ENCODE measurements around the gene PRR12.

Gene PRR12, protein sequence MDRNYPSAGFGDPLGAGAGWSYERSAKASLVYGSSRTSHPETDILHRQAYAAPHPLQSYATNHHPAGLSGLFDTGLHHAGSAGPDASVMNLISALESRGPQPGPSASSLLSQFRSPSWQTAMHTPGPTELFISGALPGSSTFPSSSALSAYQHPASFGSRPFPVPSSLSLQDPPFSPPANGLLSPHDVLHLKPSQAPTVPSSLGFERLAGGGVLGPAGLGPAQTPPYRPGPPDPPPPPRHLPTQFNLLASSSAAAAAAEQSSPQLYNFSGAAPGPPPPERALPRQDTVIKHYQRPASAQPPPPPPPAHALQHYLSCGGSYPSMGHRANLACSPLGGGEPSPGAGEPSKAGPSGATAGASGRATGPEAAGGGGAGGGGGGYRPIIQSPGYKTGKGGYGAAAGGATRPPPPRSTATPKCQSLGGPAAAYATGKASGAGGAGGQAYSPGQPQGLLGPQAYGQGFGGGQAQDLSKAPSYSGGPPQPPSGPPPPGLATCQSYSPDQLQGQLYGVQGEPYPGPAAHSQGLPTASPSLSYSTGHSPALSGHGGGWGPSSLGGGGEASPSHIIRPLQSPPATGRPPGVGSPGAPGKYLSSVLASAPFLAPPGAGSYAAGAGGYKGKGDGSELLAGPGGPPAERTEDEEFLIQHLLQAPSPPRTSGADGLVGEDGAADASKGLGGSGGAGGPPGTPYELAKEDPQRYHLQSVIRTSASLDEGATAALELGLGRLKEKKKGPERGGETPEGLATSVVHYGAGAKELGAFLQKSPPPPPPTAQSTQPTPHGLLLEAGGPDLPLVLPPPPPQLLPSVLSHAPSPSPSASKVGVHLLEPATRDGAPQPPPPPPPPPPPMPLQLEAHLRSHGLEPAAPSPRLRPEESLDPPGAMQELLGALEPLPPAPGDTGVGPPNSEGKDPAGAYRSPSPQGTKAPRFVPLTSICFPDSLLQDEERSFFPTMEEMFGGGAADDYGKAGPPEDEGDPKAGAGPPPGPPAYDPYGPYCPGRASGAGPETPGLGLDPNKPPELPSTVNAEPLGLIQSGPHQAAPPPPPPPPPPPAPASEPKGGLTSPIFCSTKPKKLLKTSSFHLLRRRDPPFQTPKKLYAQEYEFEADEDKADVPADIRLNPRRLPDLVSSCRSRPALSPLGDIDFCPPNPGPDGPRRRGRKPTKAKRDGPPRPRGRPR (N-terminal part only)

DNA sequence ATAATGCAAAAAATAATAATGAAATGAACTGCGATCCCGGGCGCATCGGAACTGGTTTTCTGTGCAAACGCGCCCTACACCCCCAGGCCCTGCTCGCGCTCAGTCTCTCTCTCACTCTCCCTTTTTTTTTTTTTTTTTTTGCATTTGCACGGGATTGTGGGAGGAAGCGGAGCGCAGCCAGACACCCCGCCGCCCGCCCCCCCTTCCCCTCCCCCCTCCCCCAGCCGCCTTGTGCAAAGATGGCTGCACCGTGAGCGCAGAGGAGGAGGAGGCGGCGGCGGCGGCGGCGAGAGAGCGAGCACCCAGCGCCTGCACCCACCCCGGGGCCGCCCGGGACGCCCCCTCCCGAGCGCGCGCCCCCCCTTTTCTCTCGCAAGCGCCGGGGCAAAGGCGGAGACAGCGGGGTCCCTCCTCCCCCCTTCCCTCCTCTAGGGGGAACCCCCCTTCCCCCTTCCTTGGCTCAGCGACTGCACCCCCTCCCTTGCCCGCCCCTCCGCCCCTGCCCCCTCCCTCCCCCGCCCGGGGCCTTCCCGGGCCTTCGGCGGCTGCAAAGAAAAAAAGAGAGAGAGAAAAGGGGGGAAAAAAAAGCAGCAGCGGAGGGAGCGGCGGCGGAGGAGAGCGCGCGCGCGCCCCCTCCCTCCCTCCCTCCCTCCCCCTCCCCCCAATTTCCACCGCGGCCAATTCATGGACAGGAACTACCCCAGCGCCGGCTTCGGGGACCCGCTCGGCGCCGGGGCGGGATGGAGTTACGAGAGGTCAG is at the start of gene PRR12:
PRR12 (plus strand) TSS at position 212 of the 760 bp plus-strand sequence; CDS start at position 685, 473 bp downstream.
- Histone ChIP-seq H3K9ac (ENCODE audit: low read depth, low read length) (peak within 1 kb of the TSS; percentile 89), H3K4me1 (ENCODE audit: insufficient read depth, low read length) (peaks cover 7% of the 10 kb centered on the region; the same call in 1 of the 2 replicates), H3K9me3 (ENCODE audit: control insufficient read depth, insufficient read depth, low read length) (no peaks in the 10 kb centered on the region), H3K36me3 (ENCODE audit: insufficient read depth, low read length) (no peaks in the 10 kb centered on the region)

DNA sequence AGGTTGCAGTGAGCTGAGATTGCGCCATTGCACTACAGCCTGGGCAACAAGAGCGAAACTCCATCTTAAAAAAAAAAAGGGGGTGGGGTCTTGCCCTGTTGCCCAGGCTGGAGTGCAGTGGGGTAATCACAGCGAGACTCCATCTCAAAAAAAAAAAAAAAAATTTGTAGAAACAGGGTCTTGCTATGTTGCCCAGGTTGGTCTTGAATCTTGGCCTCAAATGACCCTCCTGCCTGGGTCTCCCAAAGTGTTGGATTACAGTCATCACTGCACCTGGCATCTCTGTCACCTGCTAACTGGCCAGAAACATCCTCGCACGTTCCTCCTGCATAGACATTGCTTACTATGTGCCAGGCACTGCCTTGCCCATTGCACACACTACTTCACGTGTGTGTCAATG is 49.1 kb upstream of the PRR12 start:
- Histone ChIP-seq H3K36me3 (ENCODE audit: insufficient read depth, low read length) (no peaks in the 10 kb centered on the region), H3K9me3 (ENCODE audit: control insufficient read depth, insufficient read depth, low read length) (no peaks in the 10 kb centered on the region), H3K4me1 (ENCODE audit: insufficient read depth, low read length) (peaks cover 3% of the 10 kb centered on the region; the same call in 1 of the 2 replicates), H3K9ac (ENCODE audit: low read depth, low read length) (no peak overlapping the region)

DNA sequence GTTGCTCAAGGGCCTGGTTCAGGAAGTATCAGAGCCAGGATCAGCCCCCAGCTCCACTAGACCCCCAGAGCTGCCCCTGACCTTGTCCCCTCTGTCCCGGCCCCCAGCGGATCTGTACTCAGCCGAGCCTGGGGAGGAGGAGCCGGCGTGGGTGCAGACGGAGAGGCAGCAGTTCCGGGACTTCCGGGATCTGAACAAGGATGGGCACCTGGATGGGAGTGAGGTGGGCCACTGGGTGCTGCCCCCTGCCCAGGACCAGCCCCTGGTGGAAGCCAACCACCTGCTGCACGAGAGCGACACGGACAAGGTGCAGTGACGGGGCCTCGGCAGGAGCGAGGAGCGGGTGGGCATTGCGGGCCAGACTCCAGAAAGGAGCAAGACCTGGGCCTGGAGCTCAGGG is 48.5 kb upstream of the PRR12 start:
- H3K9ac ChIP-seq (ENCODE audit: low read depth, low read length), result no peak overlapping the region
- H3K4me1 ChIP-seq (ENCODE audit: insufficient read depth, low read length), result peaks cover 3% of the 10 kb centered on the region; the same call in 1 of the 2 replicates
- H3K9me3 ChIP-seq (ENCODE audit: control insufficient read depth, insufficient read depth, low read length), result no peaks in the 10 kb centered on the region
- no peaks in the 10 kb centered on the region for H3K36me3 ChIP-seq (ENCODE audit: insufficient read depth, low read length)

DNA sequence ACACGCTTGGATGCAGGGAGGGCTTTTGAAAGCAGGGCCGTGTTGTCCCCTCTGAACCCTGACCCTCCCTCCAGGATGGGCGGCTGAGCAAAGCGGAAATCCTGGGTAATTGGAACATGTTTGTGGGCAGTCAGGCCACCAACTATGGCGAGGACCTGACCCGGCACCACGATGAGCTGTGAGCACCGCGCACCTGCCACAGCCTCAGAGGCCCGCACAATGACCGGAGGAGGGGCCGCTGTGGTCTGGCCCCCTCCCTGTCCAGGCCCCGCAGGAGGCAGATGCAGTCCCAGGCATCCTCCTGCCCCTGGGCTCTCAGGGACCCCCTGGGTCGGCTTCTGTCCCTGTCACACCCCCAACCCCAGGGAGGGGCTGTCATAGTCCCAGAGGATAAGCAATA is 48.0 kb upstream of the PRR12 start:
- Histone ChIP-seq H3K4me1 (ENCODE audit: insufficient read depth, low read length) (peaks cover 3% of the 10 kb centered on the region; the same call in 1 of the 2 replicates), H3K36me3 (ENCODE audit: insufficient read depth, low read length) (no peaks in the 10 kb centered on the region), H3K9ac (ENCODE audit: low read depth, low read length) (no peak overlapping the region), H3K9me3 (ENCODE audit: control insufficient read depth, insufficient read depth, low read length) (no peaks in the 10 kb centered on the region)

DNA sequence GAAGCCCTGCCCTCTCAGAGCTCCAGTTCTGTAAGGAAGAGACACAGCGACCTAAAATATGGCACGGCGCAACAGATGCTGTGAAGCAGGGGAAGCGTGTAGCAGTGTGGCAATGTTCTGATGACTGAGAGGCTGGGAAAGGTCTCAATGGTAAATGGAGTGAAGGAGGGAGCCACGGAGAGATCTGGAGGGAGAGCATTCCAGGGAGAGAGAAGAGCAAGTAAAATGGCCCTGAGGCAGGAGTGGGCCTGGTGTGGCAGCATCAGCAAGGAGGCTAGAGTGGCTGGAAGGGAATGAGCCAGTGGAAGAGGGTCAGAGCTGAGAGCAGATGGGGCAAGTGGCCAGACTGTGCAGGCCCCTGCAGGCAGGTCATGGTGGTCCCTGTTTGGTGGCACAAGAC is 46.8 kb upstream of the PRR12 start:
- Histone ChIP-seq H3K9ac (ENCODE audit: low read depth, low read length) (no peak overlapping the region), H3K9me3 (ENCODE audit: control insufficient read depth, insufficient read depth, low read length) (no peaks in the 10 kb centered on the region), H3K4me1 (ENCODE audit: insufficient read depth, low read length) (peaks cover 3% of the 10 kb centered on the region; the same call in 1 of the 2 replicates), H3K36me3 (ENCODE audit: insufficient read depth, low read length) (no peaks in the 10 kb centered on the region)

DNA sequence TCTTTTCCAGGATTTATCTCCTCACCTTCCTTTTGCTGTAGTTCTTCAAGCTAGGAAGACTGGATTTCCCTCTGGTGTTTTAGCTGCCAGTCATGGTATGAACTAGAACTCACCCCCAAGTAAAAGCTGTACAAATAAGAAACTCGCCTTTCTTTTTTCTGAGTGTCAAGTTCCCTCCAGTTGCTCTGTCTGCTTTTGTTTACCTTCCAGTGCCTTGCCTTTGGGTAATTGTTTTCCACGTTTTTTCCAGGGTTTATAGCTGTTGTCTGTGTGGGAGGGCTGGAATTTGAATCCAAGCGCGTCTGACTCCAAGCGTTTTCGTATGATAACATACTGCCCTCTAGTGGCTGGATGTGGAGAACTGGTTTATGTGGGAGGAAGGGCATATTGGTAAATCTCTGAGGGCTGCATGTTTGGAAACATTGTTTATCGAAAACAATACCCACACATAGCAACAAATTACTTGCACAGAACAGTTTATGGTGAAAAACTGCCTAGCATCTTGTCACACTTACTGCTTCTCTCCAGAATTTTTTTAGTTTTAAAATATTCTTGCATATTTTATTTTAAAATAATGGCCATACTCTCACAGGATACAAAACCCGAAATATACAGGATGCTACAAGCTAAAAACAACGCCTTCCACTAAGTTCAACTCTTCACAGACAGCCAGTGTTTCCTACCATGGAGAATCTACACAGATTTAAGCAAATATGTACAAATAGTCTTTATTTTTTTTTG is 44.0 kb upstream of the PRR12 start:
- Histone ChIP-seq H3K9ac (ENCODE audit: low read depth, low read length) (peak overlapping the region; percentile 17; the same call in 1 of the 2 replicates), H3K4me1 (ENCODE audit: insufficient read depth, low read length) (peaks cover 3% of the 10 kb centered on the region; the same call in 1 of the 2 replicates), H3K9me3 (ENCODE audit: control insufficient read depth, insufficient read depth, low read length) (no peaks in the 10 kb centered on the region), H3K36me3 (ENCODE audit: insufficient read depth, low read length) (no peaks in the 10 kb centered on the region)

DNA sequence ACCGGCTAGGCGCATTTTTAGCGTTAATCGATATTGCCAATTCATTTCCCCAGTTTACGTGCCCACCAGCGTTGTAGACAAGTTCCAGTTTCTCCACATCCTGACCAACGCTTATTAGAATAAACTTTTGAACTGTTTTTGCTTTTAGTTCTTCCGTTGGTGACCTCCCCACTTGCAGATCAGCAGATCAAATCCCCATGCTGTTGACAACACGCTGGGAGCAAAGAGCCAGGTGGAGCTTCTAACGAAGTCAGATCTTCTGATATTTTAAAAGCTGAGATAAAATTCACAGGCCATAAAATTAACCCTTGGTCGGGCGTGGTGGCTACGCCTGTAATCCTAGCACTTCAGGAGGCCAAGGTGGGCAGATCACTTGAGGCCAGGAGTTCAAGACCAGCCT is 41.9 kb upstream of the PRR12 start:
- no peaks in the 10 kb centered on the region for H3K9me3 ChIP-seq (ENCODE audit: control insufficient read depth, insufficient read depth, low read length)
- H3K4me1 ChIP-seq (ENCODE audit: insufficient read depth, low read length), result peaks cover 3% of the 10 kb centered on the region; the same call in 1 of the 2 replicates
- H3K9ac ChIP-seq (ENCODE audit: low read depth, low read length), result no peak overlapping the region
- H3K36me3 ChIP-seq (ENCODE audit: insufficient read depth, low read length), result no peaks in the 10 kb centered on the region

DNA sequence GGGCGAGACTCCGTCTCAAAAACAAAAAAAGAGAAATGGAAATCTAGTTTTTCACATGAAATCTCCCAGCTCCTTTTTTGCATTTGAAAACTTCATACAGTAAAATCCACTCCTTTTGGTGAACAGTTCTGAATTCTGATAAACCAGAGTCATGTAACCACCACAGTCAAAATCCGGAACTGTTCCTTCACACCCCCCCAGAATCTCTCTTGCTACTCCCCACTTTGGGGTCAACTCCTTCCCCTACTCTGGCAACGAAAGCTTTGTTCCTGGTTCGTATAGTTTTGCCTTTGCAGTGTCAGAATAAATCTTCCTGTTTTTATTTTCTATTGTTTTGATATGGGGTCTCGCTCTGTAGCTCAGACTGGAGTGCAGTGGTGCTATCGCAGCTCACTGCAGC is 39.5 kb upstream of the PRR12 start:
- Histone ChIP-seq H3K9ac (ENCODE audit: low read depth, low read length) (no peak overlapping the region), H3K36me3 (ENCODE audit: insufficient read depth, low read length) (no peaks in the 10 kb centered on the region), H3K4me1 (ENCODE audit: insufficient read depth, low read length) (peaks cover 3% of the 10 kb centered on the region; the same call in 1 of the 2 replicates), H3K9me3 (ENCODE audit: control insufficient read depth, insufficient read depth, low read length) (no peaks in the 10 kb centered on the region)

DNA sequence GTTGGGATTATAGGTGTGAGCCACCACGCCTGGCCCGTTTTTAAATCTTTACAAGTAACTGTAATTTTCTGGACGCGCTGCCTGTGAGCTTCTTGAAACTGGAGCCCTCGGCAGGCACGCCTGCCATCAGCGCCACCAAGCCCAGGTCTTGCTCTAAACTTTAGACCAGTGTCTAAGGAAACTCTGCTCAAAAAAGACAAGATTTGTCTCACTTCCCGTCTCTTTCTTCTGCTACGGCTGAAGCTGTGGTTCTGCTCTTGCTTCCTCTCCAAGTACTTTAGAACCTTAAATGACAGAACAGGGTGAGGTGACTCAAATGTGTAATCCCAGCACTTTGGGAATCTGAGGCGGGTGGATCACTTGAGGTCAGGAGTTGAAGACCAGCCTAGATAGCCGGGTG is 38.2 kb upstream of the PRR12 start:
- Histone ChIP-seq H3K9ac (ENCODE audit: low read depth, low read length) (no peak overlapping the region), H3K9me3 (ENCODE audit: control insufficient read depth, insufficient read depth, low read length) (no peaks in the 10 kb centered on the region), H3K36me3 (ENCODE audit: insufficient read depth, low read length) (no peaks in the 10 kb centered on the region), H3K4me1 (ENCODE audit: insufficient read depth, low read length) (no peaks in the 10 kb centered on the region; the same call in 1 of the 2 replicates)

DNA sequence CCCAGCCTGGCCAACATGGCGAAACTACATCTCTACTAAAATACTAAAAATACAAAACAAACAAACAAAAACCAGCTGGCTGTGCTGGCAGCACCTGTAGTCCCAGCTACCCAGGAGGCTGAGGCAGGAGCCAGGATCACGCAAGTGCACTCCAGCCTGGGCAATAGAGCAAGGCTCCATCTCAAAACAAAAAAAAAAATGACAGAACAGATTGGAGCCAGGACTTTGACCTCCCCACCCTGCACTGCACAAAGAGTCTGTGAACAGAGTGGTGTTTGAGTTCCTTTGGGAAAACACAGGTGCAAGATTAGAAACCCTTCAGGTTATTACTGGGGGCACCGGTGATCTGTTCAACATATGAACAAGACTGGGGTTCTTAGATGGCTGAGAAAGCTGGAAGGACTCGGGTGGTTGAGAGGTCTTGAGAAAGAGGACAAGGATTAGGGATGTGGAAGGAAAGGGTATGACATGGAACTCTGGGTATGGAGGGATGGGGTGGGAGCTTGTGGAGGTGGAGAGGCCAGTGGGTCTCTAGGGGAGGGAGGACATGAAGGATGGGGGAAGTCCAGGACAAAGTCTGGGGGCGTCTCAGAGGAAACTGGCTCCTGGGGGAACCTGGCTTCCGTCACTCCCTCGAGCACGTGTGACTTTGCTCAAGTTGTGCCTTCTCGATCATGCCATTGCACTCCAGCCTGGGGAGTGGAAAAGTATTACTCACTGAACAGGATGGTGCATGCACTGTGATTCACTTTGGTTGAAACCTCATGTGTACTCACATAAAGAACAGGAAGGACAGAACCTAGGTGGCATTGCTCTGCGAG is 37.3 kb upstream of the PRR12 start:
- Histone ChIP-seq H3K9me3 (ENCODE audit: control insufficient read depth, insufficient read depth, low read length) (no peaks in the 10 kb centered on the region), H3K4me1 (ENCODE audit: insufficient read depth, low read length) (no peaks in the 10 kb centered on the region; the same call in 1 of the 2 replicates), H3K36me3 (ENCODE audit: insufficient read depth, low read length) (0 out of 2 replicates have a peak, but pooled peaks cover under 1% of the 10 kb centered on the region), H3K9ac (ENCODE audit: low read depth, low read length) (no peak overlapping the region)

DNA sequence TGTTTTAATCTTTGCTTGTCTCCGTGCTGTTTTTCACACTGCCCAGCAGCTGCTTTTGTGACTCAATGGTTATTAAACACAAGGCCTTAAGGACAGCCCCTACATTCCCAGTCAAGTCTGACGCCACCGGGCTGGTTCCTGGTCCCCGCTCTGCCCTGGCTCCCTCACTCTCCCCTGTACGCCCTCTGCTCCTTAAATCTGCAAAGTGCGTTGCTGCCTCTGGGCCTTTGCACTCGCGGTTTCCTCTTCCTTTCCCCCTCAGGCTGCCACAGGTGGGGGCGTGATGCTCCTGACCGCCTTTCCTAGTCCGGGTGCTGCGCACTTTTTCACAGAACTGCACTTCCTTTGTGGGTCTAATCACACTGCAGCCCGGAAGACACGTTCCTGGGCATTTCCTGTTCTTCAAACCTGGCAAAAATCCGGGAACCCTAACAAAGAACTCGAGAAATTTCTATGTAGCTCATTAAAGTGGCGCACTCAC is 36.2 kb upstream of the PRR12 start:
- no peak overlapping the region for H3K9ac ChIP-seq (ENCODE audit: low read depth, low read length)
- H3K36me3 ChIP-seq (ENCODE audit: insufficient read depth, low read length), result peaks cover 3% of the 10 kb centered on the region; the same call in 1 of the 2 replicates
- no peaks in the 10 kb centered on the region for H3K9me3 ChIP-seq (ENCODE audit: control insufficient read depth, insufficient read depth, low read length)

More for the DNA sequence above, 36.2 kb upstream of the PRR12 start:
- H3K4me1 ChIP-seq (ENCODE audit: insufficient read depth, low read length), result no peaks in the 10 kb centered on the region; the same call in 1 of the 2 replicates

All from ES-I3 (cell line).